ENCODE results near the gene PHYHIPL. TPM values are rescaled to one million over a fixed set of nuclear protein-coding genes. Genes with fewer than 3 reads are reported as not detected.
A peak's percentile ranks its signal among the peaks of the same experiment; 100 is the strongest.
"Not testable (repeated sequence)": the region's sequence is repeated elsewhere in the genome, so short reads cannot be mapped to it uniquely, and the experiment has no call there.

Gene PHYHIPL
- total and polyA plus RNA-seq, 2 donors: 0.09 to 1.9 TPM

- not testable (repeated sequence) for H3K27ac ChIP-seq (ENCODE audit: low read depth in 1 of 2, low read length in 1 of 2); H3K4me1 ChIP-seq (ENCODE audit: control insufficient read depth in 2 of 2, insufficient read depth in 2 of 2, low read length in 2 of 2); H3K4me3 ChIP-seq (ENCODE audit: low read length in 2 of 2); DNase-seq (ENCODE audit: low read depth in 6 of 9, low spot score in 9 of 9); H3K27me3 ChIP-seq (ENCODE audit: control insufficient read depth in 2 of 2, insufficient read depth in 1 of 2, low read length in 1 of 2); H3K36me3 ChIP-seq (ENCODE audit: control insufficient read depth in 2 of 2, insufficient read depth in 2 of 2, low read length in 1 of 2); H3K9me3 ChIP-seq (ENCODE audit: control insufficient read depth in 2 of 2, insufficient read depth in 1 of 2, low read length in 1 of 2)
- WGBS: 95% methylated on average over 2 of the region's 2 CpGs
Observed at GRCh38 chr10:59223597-59223996, 47.2 kb downstream of the PHYHIPL start.

GRCh38 chr10:59225211-59225610, 48.8 kb downstream of the PHYHIPL start:
- H3K9me3 ChIP-seq (ENCODE audit: control insufficient read depth in 2 of 2, insufficient read depth in 1 of 2, low read length in 1 of 2): no peaks in the 10 kb centered on the region
- no peak overlapping the region for H3K27ac ChIP-seq (ENCODE audit: low read depth in 1 of 2, low read length in 1 of 2)
- no peak overlapping the region for H3K4me3 ChIP-seq (ENCODE audit: low read length in 2 of 2)
- H3K36me3 ChIP-seq (ENCODE audit: control insufficient read depth in 2 of 2, insufficient read depth in 2 of 2, low read length in 1 of 2): no peaks in the 10 kb centered on the region
- H3K4me1 ChIP-seq (ENCODE audit: control insufficient read depth in 2 of 2, insufficient read depth in 2 of 2, low read length in 2 of 2): no peaks in the 10 kb centered on the region
- no peaks in the 10 kb centered on the region for H3K27me3 ChIP-seq (ENCODE audit: control insufficient read depth in 2 of 2, insufficient read depth in 1 of 2, low read length in 1 of 2)
- no peak for DNase-seq (ENCODE audit: low read depth in 6 of 9, low spot score in 9 of 9)

DNA sequence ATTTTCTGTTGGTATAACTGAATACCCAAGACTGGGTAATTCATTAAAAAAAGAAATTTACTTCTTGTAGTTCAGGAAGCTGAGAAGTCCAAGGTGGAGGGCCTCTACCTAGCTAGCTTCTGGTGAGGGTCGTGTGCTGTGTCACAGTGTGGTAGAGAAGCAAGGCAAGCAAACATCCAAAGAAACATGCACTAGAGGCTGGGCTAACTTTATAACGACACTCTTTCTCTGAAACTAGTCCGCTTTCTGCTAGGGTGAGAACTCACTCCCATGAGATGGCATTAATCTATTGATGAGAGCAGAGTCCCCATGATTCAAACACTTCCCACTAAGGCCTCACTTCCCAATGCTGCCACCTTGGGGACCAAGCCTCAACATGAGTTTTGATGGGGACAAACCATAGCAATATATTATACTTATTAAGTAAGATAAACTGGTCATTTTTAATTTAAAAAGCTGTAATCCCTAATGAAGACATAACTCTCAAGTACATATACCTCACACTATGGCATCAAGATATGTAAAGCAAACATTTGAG, 50.8 kb downstream of the PHYHIPL start:
- WGBS: 96% methylated on average over 3 of the region's 3 CpGs

GRCh38 chr10:59229441-59229840, 53.0 kb downstream of the PHYHIPL start:
- H3K9me3 ChIP-seq (ENCODE audit: control insufficient read depth in 2 of 2, insufficient read depth in 1 of 2, low read length in 1 of 2): no peaks in the 10 kb centered on the region
- no peak overlapping the region for H3K27ac ChIP-seq (ENCODE audit: low read depth in 1 of 2, low read length in 1 of 2)
- WGBS: 94% methylated on average over 4 of the region's 4 CpGs
- no peaks in the 10 kb centered on the region for H3K4me1 ChIP-seq (ENCODE audit: control insufficient read depth in 2 of 2, insufficient read depth in 2 of 2, low read length in 2 of 2)
- H3K36me3 ChIP-seq (ENCODE audit: control insufficient read depth in 2 of 2, insufficient read depth in 2 of 2, low read length in 1 of 2): no peaks in the 10 kb centered on the region
- H3K4me3 ChIP-seq (ENCODE audit: low read length in 2 of 2): no peak overlapping the region
- DNase-seq (ENCODE audit: low read depth in 6 of 9, low spot score in 9 of 9): no peak
- H3K27me3 ChIP-seq (ENCODE audit: control insufficient read depth in 2 of 2, insufficient read depth in 1 of 2, low read length in 1 of 2): no peaks in the 10 kb centered on the region

More for the DNA sequence above, 50.8 kb downstream of the PHYHIPL start:
- H3K4me1 ChIP-seq (ENCODE audit: control insufficient read depth in 2 of 2, insufficient read depth in 2 of 2, low read length in 2 of 2): no peaks in the 10 kb centered on the region
- H3K27me3 ChIP-seq (ENCODE audit: control insufficient read depth in 2 of 2, insufficient read depth in 1 of 2, low read length in 1 of 2): no peaks in the 10 kb centered on the region
- H3K36me3 ChIP-seq (ENCODE audit: control insufficient read depth in 2 of 2, insufficient read depth in 2 of 2, low read length in 1 of 2): no peaks in the 10 kb centered on the region
- H3K27ac ChIP-seq (ENCODE audit: low read depth in 1 of 2, low read length in 1 of 2): no peak overlapping the region
- no peak overlapping the region for H3K4me3 ChIP-seq (ENCODE audit: low read length in 2 of 2)
- no peaks in the 10 kb centered on the region for H3K9me3 ChIP-seq (ENCODE audit: control insufficient read depth in 2 of 2, insufficient read depth in 1 of 2, low read length in 1 of 2)
- no peak for DNase-seq (ENCODE audit: low read depth in 6 of 9, low spot score in 9 of 9)

GRCh38 chr10:59234194-59234593, 57.8 kb downstream of the PHYHIPL start:
- WGBS: 87% methylated on average over 3 of the region's 3 CpGs

GRCh38 chr10:59234816-59235429, 58.5 kb downstream of the PHYHIPL start:
- DNase-seq (ENCODE audit: low read depth in 6 of 9, low spot score in 9 of 9): peak in 3 of 9 donors; percentile 0 to 3 (median 2)
- H3K4me3 ChIP-seq (ENCODE audit: low read length in 2 of 2): no peak overlapping the region
- H3K4me1 ChIP-seq (ENCODE audit: control insufficient read depth in 2 of 2, insufficient read depth in 2 of 2, low read length in 2 of 2): no peaks in the 10 kb centered on the region
- H3K9me3 ChIP-seq (ENCODE audit: control insufficient read depth in 2 of 2, insufficient read depth in 1 of 2, low read length in 1 of 2): no peaks in the 10 kb centered on the region
- no peaks in the 10 kb centered on the region for H3K36me3 ChIP-seq (ENCODE audit: control insufficient read depth in 2 of 2, insufficient read depth in 2 of 2, low read length in 1 of 2)
- no peak overlapping the region for H3K27ac ChIP-seq (ENCODE audit: low read depth in 1 of 2, low read length in 1 of 2)
- no peaks in the 10 kb centered on the region for H3K27me3 ChIP-seq (ENCODE audit: control insufficient read depth in 2 of 2, insufficient read depth in 1 of 2, low read length in 1 of 2)

More at GRCh38 chr10:59234194-59234593, 57.8 kb downstream of the PHYHIPL start:
- no peaks in the 10 kb centered on the region for H3K36me3 ChIP-seq (ENCODE audit: control insufficient read depth in 2 of 2, insufficient read depth in 2 of 2, low read length in 1 of 2)
- no peaks in the 10 kb centered on the region for H3K27me3 ChIP-seq (ENCODE audit: control insufficient read depth in 2 of 2, insufficient read depth in 1 of 2, low read length in 1 of 2)
- H3K27ac ChIP-seq (ENCODE audit: low read depth in 1 of 2, low read length in 1 of 2): no peak overlapping the region
- no peaks in the 10 kb centered on the region for H3K4me1 ChIP-seq (ENCODE audit: control insufficient read depth in 2 of 2, insufficient read depth in 2 of 2, low read length in 2 of 2)
- DNase-seq (ENCODE audit: low read depth in 6 of 9, low spot score in 9 of 9): no peak
- no peaks in the 10 kb centered on the region for H3K9me3 ChIP-seq (ENCODE audit: control insufficient read depth in 2 of 2, insufficient read depth in 1 of 2, low read length in 1 of 2)
- H3K4me3 ChIP-seq (ENCODE audit: low read length in 2 of 2): no peak overlapping the region

- no peaks in the 10 kb centered on the region for H3K27me3 ChIP-seq (ENCODE audit: control insufficient read depth in 2 of 2, insufficient read depth in 1 of 2, low read length in 1 of 2)
- H3K27ac ChIP-seq (ENCODE audit: low read depth in 1 of 2, low read length in 1 of 2): no peak overlapping the region
- H3K4me3 ChIP-seq (ENCODE audit: low read length in 2 of 2): no peak overlapping the region
- H3K36me3 ChIP-seq (ENCODE audit: control insufficient read depth in 2 of 2, insufficient read depth in 2 of 2, low read length in 1 of 2): no peaks in the 10 kb centered on the region
- H3K9me3 ChIP-seq (ENCODE audit: control insufficient read depth in 2 of 2, insufficient read depth in 1 of 2, low read length in 1 of 2): no peaks in the 10 kb centered on the region
- DNase-seq (ENCODE audit: low read depth in 6 of 9, low spot score in 9 of 9): no peak
- no peaks in the 10 kb centered on the region for H3K4me1 ChIP-seq (ENCODE audit: control insufficient read depth in 2 of 2, insufficient read depth in 2 of 2, low read length in 2 of 2)
- 94% methylated on average over 4 of the region's 4 CpGs for WGBS
Observed at GRCh38 chr10:59236064-59236697, 59.7 kb downstream of the PHYHIPL start.

- Histone ChIP-seq H3K36me3 (ENCODE audit: control insufficient read depth in 2 of 2, insufficient read depth in 2 of 2, low read length in 1 of 2) (no peaks in the 10 kb centered on the region), H3K4me1 (ENCODE audit: control insufficient read depth in 2 of 2, insufficient read depth in 2 of 2, low read length in 2 of 2) (no peaks in the 10 kb centered on the region), H3K4me3 (ENCODE audit: low read length in 2 of 2) (no peak overlapping the region), H3K9me3 (ENCODE audit: control insufficient read depth in 2 of 2, insufficient read depth in 1 of 2, low read length in 1 of 2) (no peaks in the 10 kb centered on the region), H3K27me3 (ENCODE audit: control insufficient read depth in 2 of 2, insufficient read depth in 1 of 2, low read length in 1 of 2) (no peaks in the 10 kb centered on the region), H3K27ac (ENCODE audit: low read depth in 1 of 2, low read length in 1 of 2) (no peak overlapping the region)
- no peak for DNase-seq (ENCODE audit: low read depth in 6 of 9, low spot score in 9 of 9)
Observed at GRCh38 chr10:59237775-59238174, 61.3 kb downstream of the PHYHIPL start.

GRCh38 chr10:59239108-59239507, 62.7 kb downstream of the PHYHIPL start:
- not testable (repeated sequence) for H3K9me3 ChIP-seq (ENCODE audit: control insufficient read depth in 2 of 2, insufficient read depth in 1 of 2, low read length in 1 of 2); H3K36me3 ChIP-seq (ENCODE audit: control insufficient read depth in 2 of 2, insufficient read depth in 2 of 2, low read length in 1 of 2); H3K4me3 ChIP-seq (ENCODE audit: low read length in 2 of 2); DNase-seq (ENCODE audit: low read depth in 6 of 9, low spot score in 9 of 9); H3K27ac ChIP-seq (ENCODE audit: low read depth in 1 of 2, low read length in 1 of 2); H3K27me3 ChIP-seq (ENCODE audit: control insufficient read depth in 2 of 2, insufficient read depth in 1 of 2, low read length in 1 of 2); H3K4me1 ChIP-seq (ENCODE audit: control insufficient read depth in 2 of 2, insufficient read depth in 2 of 2, low read length in 2 of 2)
- WGBS: 62% methylated on average over 2 of the region's 2 CpGs

All from thymus (tissue), 11 donors.